Naive B cell (primary cell): ENCODE data around the gene DGCR6. TPM values are rescaled to one million over a fixed set of nuclear protein-coding genes. Genes with fewer than 3 reads are reported as not detected.
"Not testable (repeated sequence)": the region's sequence is repeated elsewhere in the genome, so short reads cannot be mapped to it uniquely, and the experiment has no call there.

Experiments
- ATAC-seq, 2 donors: fragments of 150-1000 bp; cut with Tn5 transposase; 2 replicates each; pipeline ENCODE4 v1.10.0; 2021; ENCODE audit warnings: low read depth in 2 of 2, mild to moderate bottlenecking in 2 of 2, moderate library complexity in 2 of 2
- DNase-seq: peaks from one replicate; pipeline ENCODE4 v3.0.0; 2022
- H3K27ac Mint-ChIP-seq, 6 donors: one replicate each; pipeline ENCODE4 v1.8.0; 2020 to 2022; ENCODE audit warnings: mild to moderate bottlenecking in 6 of 6, mixed read lengths in 6 of 6, moderate library complexity in 5 of 6, inconsistent platforms in 2 of 6
- H3K27me3 Mint-ChIP-seq, 3 donors: one replicate each; pipeline ENCODE4 v1.8.0; 2021 to 2022; ENCODE audit warnings: mixed read lengths in 3 of 3, mild to moderate bottlenecking in 1 of 3
- H3K36me3 Mint-ChIP-seq, 2 donors: one replicate each; pipeline ENCODE4 v1.8.0; 2020 to 2022; ENCODE audit warnings: mixed read lengths in 2 of 2, inconsistent platforms in 1 of 2, mild to moderate bottlenecking in 1 of 2
- H3K4me1 Mint-ChIP-seq, 3 donors: one replicate each; pipeline ENCODE4 v1.8.0; 2020 to 2022; ENCODE audit warnings: mixed read lengths in 3 of 3, inconsistent platforms in 1 of 3, mild to moderate bottlenecking in 1 of 3, moderate library complexity in 1 of 3
- H3K4me3 Mint-ChIP-seq, 8 donors: one replicate each; pipeline ENCODE4 v1.8.0; 2020 to 2022; ENCODE audit warnings: mild to moderate bottlenecking in 8 of 8, mixed read lengths in 8 of 8, moderate library complexity in 8 of 8, inconsistent platforms in 2 of 8
- H3K9me3 Mint-ChIP-seq, 7 donors: one replicate each; pipeline ENCODE4 v1.8.0; 2020 to 2022; ENCODE audit warnings: mixed read lengths in 7 of 7, mild to moderate bottlenecking in 5 of 7, inconsistent platforms in 2 of 7, moderate library complexity in 1 of 7
- polyA plus RNA-seq, 6 donors: library from polyadenylated mRNA; unstranded; fragments of 300-500 nt; fragmentation: Illumina TruSeq; gene quantifications; one replicate each; pipeline ENCODE4 v1.2.3, GENCODE V29; 2021; ENCODE audit warnings: low read depth in 6 of 6

The DGCR6 gene
- polyA plus RNA-seq, 6 donors from 2014 or later, result 0.58 to 3.0 (median 0.88) TPM

DNA sequence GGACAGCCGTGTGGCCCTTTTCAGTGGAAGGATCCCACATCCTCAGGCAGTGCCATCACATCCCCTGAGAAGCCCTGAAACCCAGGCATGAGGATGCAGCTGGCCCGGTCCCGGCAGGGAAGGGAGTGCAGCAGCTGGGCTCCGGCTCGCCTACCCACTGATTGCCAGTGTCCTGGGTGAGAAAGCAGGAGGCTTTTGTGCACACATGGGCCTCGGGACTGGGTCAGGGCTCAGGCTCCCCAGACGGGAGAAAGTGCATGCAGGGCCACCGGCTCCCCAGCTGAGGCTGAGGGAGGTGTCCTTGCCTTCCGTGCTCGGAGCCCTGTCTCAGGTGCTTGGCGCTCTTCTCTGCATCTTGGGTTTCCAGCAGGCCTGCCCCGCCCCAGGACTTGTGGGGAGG lies 53.6 kb downstream of the DGCR6 start:
- H3K27ac Mint-ChIP-seq, H3K9me3 Mint-ChIP-seq, DNase-seq, H3K4me3 Mint-ChIP-seq, H3K4me1 Mint-ChIP-seq, H3K36me3 Mint-ChIP-seq, ATAC-seq: not testable (repeated sequence)
- H3K27me3 Mint-ChIP-seq, result peaks cover 0 to 11% (median 7%) of the 10 kb centered on the region in 3 donors

DNA sequence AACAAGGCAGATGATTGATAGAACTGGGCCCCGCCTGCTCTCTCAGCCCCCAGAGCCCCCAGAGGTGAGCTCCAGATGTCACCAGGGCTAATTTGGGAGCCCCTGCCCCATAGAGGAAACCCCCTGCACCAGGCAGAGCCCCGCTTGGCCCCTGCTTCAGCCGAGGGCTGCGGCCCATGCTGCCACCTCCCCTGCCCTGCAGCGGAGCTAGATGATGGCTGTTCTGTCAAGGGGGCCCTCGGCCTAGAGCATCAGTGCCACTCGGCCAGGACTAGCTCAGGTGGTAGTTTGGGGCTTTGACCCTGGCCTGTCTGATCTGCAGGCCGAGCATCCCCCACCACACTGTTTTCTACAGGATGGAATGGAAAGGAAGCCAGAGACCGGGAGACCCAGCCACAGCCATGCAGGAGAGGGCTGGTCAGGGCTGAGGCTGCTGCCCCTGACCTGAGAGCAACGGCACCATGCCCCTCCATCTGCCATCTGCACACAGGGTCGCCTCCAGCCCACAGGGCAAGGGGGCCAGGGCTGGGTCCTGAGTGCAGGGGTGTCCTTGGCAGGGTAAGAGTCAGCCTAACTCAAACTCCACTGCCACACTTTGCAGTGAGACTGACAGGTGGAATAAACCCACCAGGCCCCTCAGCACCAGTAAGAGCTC lies 54.2 kb downstream of the DGCR6 start:
- not testable (repeated sequence) for DNase-seq, H3K4me3 Mint-ChIP-seq, H3K36me3 Mint-ChIP-seq, H3K9me3 Mint-ChIP-seq, H3K27ac Mint-ChIP-seq, H3K4me1 Mint-ChIP-seq, ATAC-seq
- H3K27me3 Mint-ChIP-seq, result peaks cover 0 to 11% (median 7%) of the 10 kb centered on the region in 3 donors

- DNase-seq, result not testable (repeated sequence)
These were observed 55.1 kb downstream of the DGCR6 start for GRCh38 chr22:18961201-18961600.

More at GRCh38 chr22:18961201-18961600, 55.1 kb downstream of the DGCR6 start:
- peaks cover 0 to 13% (median 9%) of the 10 kb centered on the region in 3 donors for H3K27me3 Mint-ChIP-seq
- not testable (repeated sequence) for H3K36me3 Mint-ChIP-seq, H3K4me1 Mint-ChIP-seq, H3K9me3 Mint-ChIP-seq, H3K4me3 Mint-ChIP-seq, H3K27ac Mint-ChIP-seq, ATAC-seq

Other genes with a start within 250 kb of the DGCR6 start
- under 1 TPM in 1 of 6 donors, not detected in 5; 0.05 TPM for gene PRODH, start 30.0 kb downstream of the DGCR6 start, polyA plus RNA-seq
- gene DGCR2, start 216.1 kb downstream of the DGCR6 start, polyA plus RNA-seq, result 10 to 100 TPM; 27.4 to 50.6 (median 32.8) TPM
- gene TSSK2, start 225.0 kb downstream of the DGCR6 start, polyA plus RNA-seq, result not detected
- gene ESS2, start 238.3 kb downstream of the DGCR6 start, polyA plus RNA-seq, result 10 to 100 TPM in 1 of 6 donors, 1 to 10 TPM in 5; 5.2 to 10.2 (median 8.3) TPM
- gene GSC2, start 244.0 kb downstream of the DGCR6 start, polyA plus RNA-seq, result not detected